ENCODE data around the gene CDH1.

DNA sequence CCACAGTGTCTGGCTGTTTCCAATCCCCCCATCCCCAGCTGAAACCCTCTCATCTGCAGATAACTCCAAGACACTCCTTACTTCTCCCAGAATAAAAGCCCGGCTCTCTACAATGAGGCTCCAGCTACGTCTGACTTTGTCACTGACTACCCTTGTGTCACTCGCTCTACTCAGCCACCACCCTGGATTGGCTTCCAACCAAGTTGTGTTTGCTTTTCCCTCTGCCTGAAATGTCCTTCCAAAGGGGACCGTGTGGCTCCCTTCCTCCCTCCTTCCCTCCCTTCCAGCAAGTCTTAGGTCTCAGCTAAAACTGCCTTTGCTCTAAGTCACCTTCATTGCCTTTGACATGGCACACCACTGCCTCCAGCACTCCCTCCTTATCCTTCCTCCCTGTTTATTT lies 42.8 kb downstream of the CDH1 start:
- TF ChIP-seq POLR2A (IDR thresholded peaks at IDR 0.05) = no peak
- TF ChIP-seq, protein P1, sequence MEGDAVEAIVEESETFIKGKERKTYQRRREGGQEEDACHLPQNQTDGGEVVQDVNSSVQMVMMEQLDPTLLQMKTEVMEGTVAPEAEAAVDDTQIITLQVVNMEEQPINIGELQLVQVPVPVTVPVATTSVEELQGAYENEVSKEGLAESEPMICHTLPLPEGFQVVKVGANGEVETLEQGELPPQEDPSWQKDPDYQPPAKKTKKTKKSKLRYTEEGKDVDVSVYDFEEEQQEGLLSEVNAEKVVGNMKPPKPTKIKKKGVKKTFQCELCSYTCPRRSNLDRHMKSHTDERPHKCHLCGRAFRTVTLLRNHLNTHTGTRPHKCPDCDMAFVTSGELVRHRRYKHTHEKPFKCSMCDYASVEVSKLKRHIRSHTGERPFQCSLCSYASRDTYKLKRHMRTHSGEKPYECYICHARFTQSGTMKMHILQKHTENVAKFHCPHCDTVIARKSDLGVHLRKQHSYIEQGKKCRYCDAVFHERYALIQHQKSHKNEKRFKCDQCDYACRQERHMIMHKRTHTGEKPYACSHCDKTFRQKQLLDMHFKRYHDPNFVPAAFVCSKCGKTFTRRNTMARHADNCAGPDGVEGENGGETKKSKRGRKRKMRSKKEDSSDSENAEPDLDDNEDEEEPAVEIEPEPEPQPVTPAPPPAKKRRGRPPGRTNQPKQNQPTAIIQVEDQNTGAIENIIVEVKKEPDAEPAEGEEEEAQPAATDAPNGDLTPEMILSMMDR (IDR thresholded peaks at IDR 0.05) = no peak

Data from heart left ventricle (tissue), 13 donors.